Body of pancreas (tissue), 4 donors: ENCODE measurements around the gene OMA1.

Source experiments
- POLR2A ChIP-seq, 3 donors: fragments of 450-650 bp; IDR thresholded peaks; one replicate each; pipeline ENCODE4 v1.6.1; 2016; ENCODE audit warnings: antibody characterized with exemption in 3 of 3, mild to moderate bottlenecking in 2 of 3
- TF ChIP-seq, protein P1 (sequence below), 7 experiments: fragments of 450-650 bp in 4 of 7; fragments of 200-600 bp in 3 of 7; sonication (generic) in 3 of 7; IDR thresholded peaks; one replicate each; pipeline ENCODE4 v1.5.1; 2016 to 2019; ENCODE audit warnings: antibody characterized with exemption in 7 of 7

GRCh38 chr1:58584082-58584895 lies 37.8 kb upstream of the OMA1 start:
- TF ChIP-seq, protein P1, sequence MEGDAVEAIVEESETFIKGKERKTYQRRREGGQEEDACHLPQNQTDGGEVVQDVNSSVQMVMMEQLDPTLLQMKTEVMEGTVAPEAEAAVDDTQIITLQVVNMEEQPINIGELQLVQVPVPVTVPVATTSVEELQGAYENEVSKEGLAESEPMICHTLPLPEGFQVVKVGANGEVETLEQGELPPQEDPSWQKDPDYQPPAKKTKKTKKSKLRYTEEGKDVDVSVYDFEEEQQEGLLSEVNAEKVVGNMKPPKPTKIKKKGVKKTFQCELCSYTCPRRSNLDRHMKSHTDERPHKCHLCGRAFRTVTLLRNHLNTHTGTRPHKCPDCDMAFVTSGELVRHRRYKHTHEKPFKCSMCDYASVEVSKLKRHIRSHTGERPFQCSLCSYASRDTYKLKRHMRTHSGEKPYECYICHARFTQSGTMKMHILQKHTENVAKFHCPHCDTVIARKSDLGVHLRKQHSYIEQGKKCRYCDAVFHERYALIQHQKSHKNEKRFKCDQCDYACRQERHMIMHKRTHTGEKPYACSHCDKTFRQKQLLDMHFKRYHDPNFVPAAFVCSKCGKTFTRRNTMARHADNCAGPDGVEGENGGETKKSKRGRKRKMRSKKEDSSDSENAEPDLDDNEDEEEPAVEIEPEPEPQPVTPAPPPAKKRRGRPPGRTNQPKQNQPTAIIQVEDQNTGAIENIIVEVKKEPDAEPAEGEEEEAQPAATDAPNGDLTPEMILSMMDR (IDR thresholded peaks at IDR 0.05): no peak
- no peak for TF ChIP-seq POLR2A (IDR thresholded peaks at IDR 0.05)
